CD4-positive, alpha-beta memory T cell (primary cell): ENCODE results near the gene COX5B. TPM values are rescaled to one million over a fixed set of nuclear protein-coding genes. Genes with fewer than 3 reads are reported as not detected.

Source experiments
- CTCF ChIA-PET: fragments of 350-600 bp; sonication (Branson Sonifier 250); formaldehyde crosslinking; loops from one replicate; lab custom pipeline; 2021; ENCODE audit warnings: inconsistent platforms; ENCODE audit not compliant: partially characterized antibody; lab: Charles Lee
- POLR2A ChIA-PET: fragments of 350-600 bp; sonication (Branson Sonifier 250); formaldehyde crosslinking; loops from one replicate; lab custom pipeline; 2021; ENCODE audit not compliant: partially characterized antibody; lab: Charles Lee
- DNase-seq, 5 donors: peaks; one replicate each; pipeline versions ENCODE4 v3.0.0 to v3.0.0-alpha.2; 2020 to 2022; ENCODE audit warnings: mixed read lengths in 1 of 5
- H3K27ac ChIP-seq: one replicate; pipeline ENCODE4 v1.7.0; 2013; ENCODE audit warnings: low read depth, low read length
- H3K27me3 ChIP-seq: 2 replicates; pipeline ENCODE4 v1.7.0; 2013; ENCODE audit warnings: mild to moderate bottlenecking, low read length, moderate library complexity; ENCODE audit not compliant: insufficient read depth
- H3K36me3 ChIP-seq: 2 replicates; pipeline ENCODE4 v1.7.0; 2013; ENCODE audit warnings: mild to moderate bottlenecking, low read length, moderate library complexity; ENCODE audit not compliant: insufficient read depth
- H3K4me1 ChIP-seq: 2 replicates; pipeline ENCODE4 v1.7.0; 2013; ENCODE audit warnings: mild to moderate bottlenecking, low read length, moderate library complexity; ENCODE audit not compliant: insufficient read depth
- H3K4me3 ChIP-seq, 2 donors: one replicate each; pipeline ENCODE4 v1.7.0; 2013; ENCODE audit warnings: low read length in 2 of 2, mild to moderate bottlenecking in 1 of 2
- H3K9me3 ChIP-seq, 2 donors: one replicate each; pipeline ENCODE4 v1.7.0; 2013; ENCODE audit warnings: low read length in 2 of 2, control low read depth in 1 of 2; ENCODE audit not compliant: control insufficient read depth in 1 of 2
- H3K27ac Mint-ChIP-seq, 7 donors: one replicate each; pipeline ENCODE4 v1.8.0; 2020 to 2021; ENCODE audit warnings: mixed read lengths in 7 of 7, mild to moderate bottlenecking in 6 of 7, inconsistent platforms in 3 of 7, moderate library complexity in 3 of 7
- H3K27me3 Mint-ChIP-seq, 2 donors: one replicate each; pipeline ENCODE4 v1.8.0; 2020 to 2021; ENCODE audit warnings: mixed read lengths in 2 of 2
- H3K36me3 Mint-ChIP-seq, 2 donors: one replicate each; pipeline ENCODE4 v1.8.0; 2020 to 2021; ENCODE audit warnings: mixed read lengths in 2 of 2, inconsistent platforms in 1 of 2, mild to moderate bottlenecking in 1 of 2
- H3K4me1 Mint-ChIP-seq, 4 donors: one replicate each; pipeline ENCODE4 v1.8.0; 2020 to 2021; ENCODE audit warnings: mixed read lengths in 4 of 4, mild to moderate bottlenecking in 1 of 4
- H3K4me3 Mint-ChIP-seq, 8 donors: one replicate each; pipeline ENCODE4 v1.8.0; 2020 to 2021; ENCODE audit warnings: mixed read lengths in 8 of 8, mild to moderate bottlenecking in 7 of 8, moderate library complexity in 6 of 8, inconsistent platforms in 3 of 8
- H3K9me3 Mint-ChIP-seq, 8 donors: one replicate each; pipeline ENCODE4 v1.8.0; 2020 to 2021; ENCODE audit warnings: mixed read lengths in 8 of 8, mild to moderate bottlenecking in 5 of 8, inconsistent platforms in 3 of 8, moderate library complexity in 1 of 8
- intact Hi-C: fragments of 100-400 bp; cut with micrococcal nuclease; formaldehyde crosslinking; loops from one replicate; pipeline ENCODE4 v1.15.1; 2023
- polyA plus RNA-seq, 2 donors: library from polyadenylated mRNA; unstranded; fragments of 300-500 nt; fragmentation: Illumina TruSeq; gene quantifications; one replicate each; pipeline ENCODE4 v1.2.3, GENCODE V29; 2021
- total RNA-seq, 2 experiments: library from RNA; stranded (reverse); gene quantifications; one replicate each; pipeline ENCODE4 v1.2.3, GENCODE V29; 2021

The COX5B gene
- total and polyA plus RNA-seq, 4 experiments from 2014 or later, result 118 to 387 (median 229) TPM

- ChIA-PET CTCF (interaction anchor here (1.3 to 1.5 kb wide), 2 partner anchors 8 to 10 kb away, joined by 4 read pairs; partner anchors contain the start of genes ACTR1B and COX5B), POLR2A (interaction anchor here (12.8 kb wide), 1 partner anchor 8 kb away, joined by 323 read pairs; the partner anchor contains the start of gene ACTR1B)
- Histone ChIP-seq H3K27ac (no peak overlapping the region), H3K9me3 (no peaks in the 10 kb centered on the region), H3K4me1 (no peaks in the 10 kb centered on the region), H3K27me3 (no peaks in the 10 kb centered on the region), H3K4me3 (no peak overlapping the region), H3K36me3 (peaks cover 17% of the 10 kb centered on the region)
- Mint-ChIP-seq H3K4me3 (no peak overlapping the region), H3K36me3 (peaks cover 17 to 43% of the 10 kb centered on the region in 2 donors), H3K9me3 (peaks cover 0 to 1% (median 0%) of the 10 kb centered on the region in 8 donors), H3K27me3 (no peaks in the 10 kb centered on the region), H3K27ac (peak overlapping the region in 4 of 7 donors; percentile 35 to 73 (median 54)), H3K4me1 (peaks cover 4 to 13% (median 7%) of the 10 kb centered on the region in 4 donors)
- intact Hi-C loops, result no loop called here
- DNase-seq, result no peak
These were observed 8.4 kb downstream of the COX5B start for GRCh38 chr2:97654309-97654708.

DNA sequence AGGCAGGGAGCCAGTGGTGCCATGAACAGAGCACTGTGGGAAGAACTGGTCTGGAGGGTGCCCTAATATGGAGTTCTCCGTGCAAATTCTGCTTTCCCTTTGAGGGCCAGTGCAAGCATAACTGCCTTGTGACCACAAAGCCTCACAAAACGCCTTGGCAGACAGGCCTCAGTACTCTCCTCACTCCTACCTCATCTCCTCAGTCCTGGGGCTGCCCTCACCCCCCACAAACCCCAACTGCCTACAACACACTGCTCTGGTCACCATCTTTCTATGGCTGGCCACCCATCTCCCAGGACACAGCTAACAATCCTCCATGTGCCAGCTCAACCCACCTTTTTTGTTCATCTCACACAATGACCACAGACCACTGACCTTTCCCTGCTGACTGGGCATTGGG, 8.9 kb downstream of the COX5B start:
- peaks cover 5 to 10% (median 7%) of the 10 kb centered on the region in 4 donors for H3K4me1 Mint-ChIP-seq
- H3K9me3 ChIP-seq, result no peaks in the 10 kb centered on the region
- ChIA-PET CTCF (interaction anchor here (1.3 to 1.5 kb wide), 2 partner anchors 8 to 10 kb away, joined by 4 read pairs; partner anchors contain the start of genes ACTR1B and COX5B), POLR2A (interaction anchor here (12.8 kb wide), 1 partner anchor 8 kb away, joined by 323 read pairs; the partner anchor contains the start of gene ACTR1B)
- no peaks in the 10 kb centered on the region for H3K4me1 ChIP-seq
- peak overlapping the region in 3 of 7 donors; percentile 58 to 79 (median 75) for H3K27ac Mint-ChIP-seq
- DNase-seq, result no peak
- intact Hi-C loops, result no loop called here
- H3K27me3 ChIP-seq, result no peaks in the 10 kb centered on the region
- no peak overlapping the region for H3K27ac ChIP-seq
- peaks cover 12 to 41% of the 10 kb centered on the region in 2 donors for H3K36me3 Mint-ChIP-seq
- H3K9me3 Mint-ChIP-seq, result no peaks in the 10 kb centered on the region
- H3K36me3 ChIP-seq, result peaks cover 19% of the 10 kb centered on the region
- no peak overlapping the region for H3K4me3 ChIP-seq
- H3K4me3 Mint-ChIP-seq, result no peak overlapping the region
- H3K27me3 Mint-ChIP-seq, result no peaks in the 10 kb centered on the region

- H3K4me3 ChIP-seq, result no peak overlapping the region
- no peaks in the 10 kb centered on the region for H3K9me3 Mint-ChIP-seq
- peak overlapping the region in 2 of 7 donors; percentile 32 to 37 for H3K27ac Mint-ChIP-seq
- H3K4me3 Mint-ChIP-seq, result no peak overlapping the region
- no peaks in the 10 kb centered on the region for H3K27me3 Mint-ChIP-seq
- DNase-seq, result no peak
- no peaks in the 10 kb centered on the region for H3K27me3 ChIP-seq
- peaks cover 33% of the 10 kb centered on the region for H3K36me3 ChIP-seq
- intact Hi-C loops, result no loop called here
- H3K4me1 Mint-ChIP-seq, result peaks cover under 1 to 16% (median 6%) of the 10 kb centered on the region in 4 donors
- peaks cover 11% of the 10 kb centered on the region for H3K4me1 ChIP-seq
- no peak overlapping the region for H3K27ac ChIP-seq
- CTCF ChIA-PET, result no interaction called here
- POLR2A ChIA-PET, result interaction anchor here (2.7 kb wide), 1 partner anchor 10 kb away, joined by 22 read pairs; the partner anchor contains the start of gene COX5B
- no peaks in the 10 kb centered on the region for H3K9me3 ChIP-seq
- H3K36me3 Mint-ChIP-seq, result peaks cover 11 to 39% of the 10 kb centered on the region in 2 donors
These were observed 10.4 kb downstream of the COX5B start for GRCh38 chr2:97656129-97656755.

DNA sequence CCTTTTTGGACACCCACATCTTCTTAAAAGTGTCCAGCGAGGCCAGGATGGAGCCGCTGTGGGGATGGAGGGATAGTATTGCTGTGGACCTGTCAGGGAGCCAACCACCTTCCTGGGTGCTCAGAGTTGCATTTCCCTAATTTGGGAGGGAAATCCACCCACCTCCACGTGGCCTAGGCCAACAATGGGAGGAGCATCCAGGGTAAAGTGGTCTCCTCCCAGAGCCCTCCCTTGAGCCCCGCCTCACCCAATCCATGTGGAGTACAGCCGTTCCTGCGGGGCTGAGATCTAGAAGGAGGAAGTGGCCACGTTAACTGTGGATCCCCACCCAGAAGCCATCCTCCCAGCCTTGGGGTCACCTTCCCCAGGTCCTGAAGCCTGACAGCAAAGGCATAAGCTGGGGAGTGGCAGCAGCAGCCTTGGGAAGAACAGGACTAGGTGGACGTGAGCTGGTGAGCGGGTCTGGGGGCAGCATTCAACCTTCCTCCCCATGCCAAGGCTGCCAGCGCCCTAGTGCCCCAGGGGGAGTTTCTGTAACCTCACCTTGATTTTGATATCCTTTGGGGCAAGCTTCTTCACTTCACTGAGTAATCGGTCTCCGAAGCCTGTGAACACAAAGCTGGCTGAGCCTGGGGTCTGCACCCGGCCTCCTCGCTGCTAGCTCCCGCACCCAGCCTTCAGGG, 11.2 kb downstream of the COX5B start:
- intact Hi-C loops, result no loop called here
- Mint-ChIP-seq H3K27ac (peak overlapping the region in 1 of 7 donors; percentile 74), H3K4me3 (no peak overlapping the region), H3K36me3 (peaks cover 11 to 40% of the 10 kb centered on the region in 2 donors), H3K4me1 (peaks cover 8 to 24% (median 13%) of the 10 kb centered on the region in 4 donors), H3K9me3 (no peaks in the 10 kb centered on the region), H3K27me3 (no peaks in the 10 kb centered on the region)
- H3K9me3 ChIP-seq, result no peaks in the 10 kb centered on the region
- no peaks in the 10 kb centered on the region for H3K27me3 ChIP-seq
- peaks cover 39% of the 10 kb centered on the region for H3K36me3 ChIP-seq
- DNase-seq, result no peak
- peaks cover 19% of the 10 kb centered on the region for H3K4me1 ChIP-seq
- no peak overlapping the region for H3K27ac ChIP-seq
- POLR2A ChIA-PET, result interaction anchor here (2.7 kb wide), 1 partner anchor 11 kb away, joined by 22 read pairs; the partner anchor contains the start of gene COX5B
- H3K4me3 ChIP-seq, result no peak overlapping the region
- CTCF ChIA-PET, result interaction anchor here (0.8 kb wide), 1 partner anchor 10 kb away, joined by 3 read pairs; no protein-coding TSS in a partner anchor

DNA sequence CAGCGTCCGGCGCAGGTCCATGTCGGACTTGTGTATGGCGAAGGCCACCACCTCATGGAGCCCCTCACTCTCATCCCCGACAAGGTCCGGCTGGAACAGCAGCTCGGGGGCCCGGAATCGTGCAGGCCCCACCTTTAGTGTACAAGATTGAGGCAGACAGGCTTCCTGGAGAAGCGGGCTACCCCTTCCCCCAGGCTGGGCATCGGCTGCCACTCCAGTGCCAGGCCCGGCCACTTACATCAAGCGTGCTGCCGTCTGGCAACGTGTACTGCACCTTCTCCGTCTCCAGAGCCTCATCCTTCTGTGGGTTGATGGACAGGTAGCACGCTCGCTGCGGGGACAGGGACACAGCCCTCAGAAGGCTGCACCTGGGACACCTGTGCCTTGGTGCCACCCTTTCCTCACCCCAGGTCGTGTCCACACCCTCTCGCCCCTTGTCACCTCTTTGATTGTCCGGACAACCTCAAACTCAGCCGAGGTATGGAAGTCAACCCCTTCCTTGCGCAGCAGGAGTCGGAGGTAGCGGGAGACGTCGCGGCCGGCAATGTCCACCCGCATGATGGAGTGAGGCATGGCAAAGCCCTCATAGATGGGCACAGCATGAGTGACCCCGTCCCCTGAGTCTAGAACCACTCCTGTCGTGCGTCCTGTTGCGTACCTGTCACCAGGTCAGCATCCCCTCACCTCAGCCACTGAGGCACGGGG, 12.3 kb downstream of the COX5B start:
- H3K36me3 Mint-ChIP-seq, result peaks cover 11 to 47% of the 10 kb centered on the region in 2 donors
- no peak overlapping the region for H3K4me3 Mint-ChIP-seq
- intact Hi-C loops, result no loop called here

GRCh38 chr2:97658691-97659157, 12.9 kb downstream of the COX5B start:
- Mint-ChIP-seq H3K27ac (peak overlapping the region in 2 of 7 donors; percentile 32 to 55), H3K27me3 (no peaks in the 10 kb centered on the region), H3K4me3 (peak overlapping the region in 1 of 8 donors; percentile 46), H3K36me3 (peaks cover 11 to 49% of the 10 kb centered on the region in 2 donors), H3K9me3 (no peaks in the 10 kb centered on the region), H3K4me1 (peaks cover 20 to 33% (median 22%) of the 10 kb centered on the region in 4 donors)
- Histone ChIP-seq H3K36me3 (peaks cover 39% of the 10 kb centered on the region), H3K27me3 (no peaks in the 10 kb centered on the region), H3K27ac (no peak overlapping the region), H3K4me3 (no peak overlapping the region), H3K4me1 (peaks cover 27% of the 10 kb centered on the region), H3K9me3 (no peaks in the 10 kb centered on the region)
- intact Hi-C loops, result no loop called here
- POLR2A ChIA-PET, result interaction anchor here (7.9 kb wide), 1 partner anchor 10 kb away, joined by 323 read pairs; the partner anchor contains the start of gene COX5B
- no peak for DNase-seq
- CTCF ChIA-PET, result no interaction called here

More for the DNA sequence above, 12.3 kb downstream of the COX5B start:
- H3K9me3 ChIP-seq, result no peaks in the 10 kb centered on the region
- H3K27me3 Mint-ChIP-seq, result no peaks in the 10 kb centered on the region
- no peak overlapping the region for H3K27ac ChIP-seq
- no peaks in the 10 kb centered on the region for H3K9me3 Mint-ChIP-seq
- no peaks in the 10 kb centered on the region for H3K27me3 ChIP-seq
- DNase-seq, result no peak
- ChIA-PET POLR2A (interaction anchor here (2.7 to 7.9 kb wide), 2 partner anchors 9 to 12 kb away, joined by 22 to 323 read pairs; partner anchors contain the start of gene COX5B), CTCF (interaction anchor here (0.8 kb wide), 1 partner anchor 11 kb away, joined by 3 read pairs; no protein-coding TSS in a partner anchor)
- H3K27ac Mint-ChIP-seq, result peak overlapping the region in 1 of 7 donors; percentile 55
- peaks cover 19 to 33% (median 22%) of the 10 kb centered on the region in 4 donors for H3K4me1 Mint-ChIP-seq
- no peak overlapping the region for H3K4me3 ChIP-seq
- peaks cover 27% of the 10 kb centered on the region for H3K4me1 ChIP-seq
- peaks cover 39% of the 10 kb centered on the region for H3K36me3 ChIP-seq
